HepG2 (cell line): ENCODE results near the gene WDHD1. TPM values are rescaled to one million over a fixed set of nuclear protein-coding genes. Genes with fewer than 3 reads are reported as not detected.

Experiments used
- ATAC-seq: fragments of 200-7000 bp; cut with Tn5 transposase; 3 replicates; pipeline ENCODE4 v1.9.1; 2020; ENCODE audit warnings: mild to moderate bottlenecking, moderate library complexity
- BruUV-seq: library from RNA; stranded (reverse); fragments of 400-500 nt; replicated peaks from 2 replicates; lab custom pipeline; 2021; lab: Mats Ljungman, UMichigan
- CTCF ChIA-PET: fragments of 300-600 bp; formaldehyde crosslinking; extraction: SDS; loops from one replicate; lab custom pipeline; 2021; ENCODE audit warnings: low total read pairs, inconsistent platforms, low intra/inter-chr PET ratio; lab: Yijun Ruan, JAX
- POLR2A ChIA-PET: fragments of 350-600 bp; sonication (Branson Sonifier 250); formaldehyde crosslinking; loops from one replicate; lab custom pipeline; 2020; ENCODE audit warnings: antibody characterized with exemption, inconsistent platforms; lab: Yijun Ruan, JAX
- DNase-seq: peaks from one replicate; pipeline ENCODE4 v3.0.0-alpha.2; 2015; ENCODE audit warnings: low spot score
- FAIRE-seq: peaks from 3 replicates; lab custom pipeline; 2011; peaks lifted over from hg19 to GRCh38; lab: Jason Lieb, UNC
- H2AFZ ChIP-seq: one replicate; pipeline ENCODE4 v1.6.1; 2011; ENCODE audit warnings: low read length, inconsistent platforms
- H3K27ac ChIP-seq: fragments of 300-600 bp; 3 replicates; pipeline ENCODE4 v1.8.0; 2011; ENCODE audit warnings: mixed run types, mild to moderate bottlenecking, mixed read lengths, low read length, inconsistent platforms; ENCODE audit not compliant: insufficient read depth; ENCODE audit errors: extremely low read length
- H3K27me3 ChIP-seq, 2 experiments: fragments of 200-600 bp in 1 of 2; 2 replicates in 1 of 2; 3 replicates in 1 of 2; pipeline versions ENCODE4 v1.6.0 to v1.8.0; 2011; ENCODE audit warnings: low read length in 2 of 2, mild to moderate bottlenecking in 2 of 2, moderate library complexity in 2 of 2, inconsistent platforms in 1 of 2; ENCODE audit not compliant: insufficient read depth in 2 of 2, control insufficient read depth in 1 of 2
- H3K36me3 ChIP-seq, 2 experiments: fragments of 200-600 bp in 1 of 2; replicated peaks in 1 of 2; 2 replicates in 1 of 2; 3 replicates in 1 of 2; pipeline versions ENCODE4 v1.5.1 to v1.8.0; 2011; ENCODE audit warnings: low read length in 2 of 2, inconsistent platforms in 1 of 2; ENCODE audit not compliant: insufficient read depth in 2 of 2, control insufficient read depth in 1 of 2
- H3K4me1 ChIP-seq: 2 replicates; pipeline ENCODE4 v1.5.1; 2012; ENCODE audit warnings: low read length, inconsistent platforms; ENCODE audit not compliant: insufficient read depth
- H3K4me2 ChIP-seq: 2 replicates; pipeline ENCODE4 v1.6.0; 2011; ENCODE audit warnings: low read depth, low read length, inconsistent platforms
- H3K4me3 ChIP-seq, 3 experiments: fragments of 200-600 bp in 1 of 3; sonication (generic), shearing (Covaris generic) in 1 of 3; replicated peaks in 1 of 3; 2 replicates each; pipeline ENCODE4 v1.5.1; 2011 to 2016; ENCODE audit warnings: low read length in 3 of 3, inconsistent platforms in 2 of 3, low read depth in 2 of 3, mild to moderate bottlenecking in 2 of 3, control low read depth in 1 of 3, mixed read lengths in 1 of 3; ENCODE audit not compliant: insufficient read depth in 1 of 3
- H3K79me2 ChIP-seq: one replicate; pipeline ENCODE4 v1.6.1; 2011; ENCODE audit warnings: low read length, inconsistent platforms; ENCODE audit not compliant: insufficient read depth
- H3K9ac ChIP-seq: 2 replicates; pipeline ENCODE4 v1.6.0; 2011; ENCODE audit warnings: mild to moderate bottlenecking, low read depth, low read length, inconsistent platforms; ENCODE audit not compliant: insufficient read depth
- H3K9me3 ChIP-seq: 2 replicates; pipeline ENCODE4 v1.5.1; 2012; ENCODE audit warnings: mild to moderate bottlenecking, low read length
- H4K20me1 ChIP-seq: 2 replicates; pipeline ENCODE4 v1.6.0; 2011; ENCODE audit warnings: inconsistent platforms, mild to moderate bottlenecking, low read length, moderate library complexity; ENCODE audit not compliant: insufficient read depth
- GATAD2A ChIP-seq: IDR thresholded peaks from 2 replicates; pipeline ENCODE4 v1.6.1; 2016
- KDM5A ChIP-seq: fragments of 200-600 bp; sonication (generic); IDR thresholded peaks from 2 replicates; pipeline ENCODE4 v1.7.0; 2018; ENCODE audit warnings: antibody characterized with exemption, mild to moderate bottlenecking, low read length, borderline replicate concordance
- PCBP2 ChIP-seq: fragments of 200-400 bp; formaldehyde crosslinking; optimal IDR thresholded peaks from 2 replicates; pipeline ENCODE3; 2018; ENCODE audit warnings: low read length, low read depth; ENCODE audit not compliant: poor library complexity, severe bottlenecking
- THRA ChIP-seq: sonication (generic); formaldehyde crosslinking; IDR thresholded peaks from 2 replicates; pipeline ENCODE4 v1.4.0; 2020; ENCODE audit warnings: missing genetic modification reagents, borderline replicate concordance
- ZNF124 ChIP-seq: sonication (generic); formaldehyde crosslinking; IDR thresholded peaks from 2 replicates; pipeline ENCODE4 v1.4.0; 2020; ENCODE audit warnings: missing genetic modification reagents
- ZNF570 ChIP-seq: sonication (generic); formaldehyde crosslinking; IDR thresholded peaks from 2 replicates; pipeline ENCODE4 v1.4.0; 2020; ENCODE audit warnings: mild to moderate bottlenecking, missing genetic modification reagents, borderline replicate concordance
- ZNF747 ChIP-seq: sonication (generic); formaldehyde crosslinking; IDR thresholded peaks from 2 replicates; pipeline ENCODE4 v1.8.1; 2023; ENCODE audit warnings: missing genetic modification reagents, mild to moderate bottlenecking, borderline replicate concordance
- ZNF75D ChIP-seq: sonication (generic); formaldehyde crosslinking; IDR thresholded peaks from 2 replicates; pipeline ENCODE4 v1.8.1; 2023; ENCODE audit warnings: missing genetic modification reagents, mild to moderate bottlenecking, borderline replicate concordance
- WGBS: methylation state at CpG from one replicate; pipeline ENCODE4 v1.1.6; 2017; ENCODE audit warnings: low lambda C conversion rate; 5-methylcytosine and 5-hydroxymethylcytosine counted together
- in situ Hi-C: cut with HindIII; loops from 2 replicates; pipeline ENCODE4 v1.10.0; 2017; ENCODE audit warnings: low pct_unique_long_range_greater_than_20kb; ENCODE audit not compliant: extremely low pct_ligation_motif_present
- intact Hi-C: fragments of 100-400 bp; cut with micrococcal nuclease; formaldehyde crosslinking; loops from one replicate; pipeline ENCODE4 v1.10.0; 2022; ENCODE audit not compliant: unreplicated experiment
- polyA plus RNA-seq, 8 experiments: library from polyadenylated mRNA; depleted of rRNA in 3 of 8; stranded (reverse) in 7 of 8; unstranded in 1 of 8; fragments of >200 nt; fragmentation: Illumina TruSeq in 4 of 8; extraction: Trizol in 4 of 8; gene quantifications; 2 replicates each; pipeline versions ENCODE4 v1.2.1 to v1.2.3, GENCODE V29; 2011 to 2016; ENCODE audit warnings: low read depth in 4 of 8, missing spikeins in 1 of 8, mixed read lengths in 1 of 8; ENCODE audit not compliant: insufficient read depth in 1 of 8
- total RNA-seq, 5 experiments: library from RNA; depleted of rRNA; stranded (reverse); fragments of >200 nt; fragmentation: Illumina TruSeq; extraction: Trizol; gene quantifications; 2 replicates each; pipeline ENCODE4 v1.2.3, GENCODE V29; 2016; ENCODE audit warnings: low read depth in 1 of 5

Gene WDHD1
- total and polyA plus RNA-seq, 2 of the 13 experiments (the other 11 are each of a cell fraction or from before 2014, with no cell fraction given): 5.5 to 27.5 TPM

- TF ChIP-seq PCBP2: no peak
- TF ChIP-seq ZNF75D (CRISPR knock-in tag): no peak
- TF ChIP-seq KDM5A: 0 out of 2 replicates have a peak, but pooled peaks have one; percentile 5
- 0 out of 2 replicates have a peak, but pooled peaks have one; percentile 3 for TF ChIP-seq GATAD2A
- TF ChIP-seq THRA (CRISPR knock-in tag): no peak
- TF ChIP-seq ZNF570 (CRISPR knock-in tag): no peak
- TF ChIP-seq ZNF124 (CRISPR knock-in tag): no peak
- TF ChIP-seq ZNF747 (CRISPR knock-in tag): no peak
- TF ChIP-seq, all 625 proteins: peak for 2
- in situ Hi-C loops (no loop called here), intact Hi-C loops (no loop called here)
- CTCF ChIA-PET: no interaction called here
- no peaks in the 10 kb centered on the region for H3K9me3 ChIP-seq
- H3K4me2 ChIP-seq: peak overlapping the region; percentile 72
- POLR2A ChIA-PET: interaction anchor here (0.8 to 3.0 kb wide), 7 partner anchors 8 to 51 kb away, joined by 3 to 47 read pairs (median 14); partner anchors contain the start of genes SOCS4 and WDHD1
- DNase-seq: no peak
- no peak for ATAC-seq
- 3% methylated on average over 14 of the region's 14 CpGs for WGBS
- no peaks in the 10 kb centered on the region; a peak in 1 of 5 replicates for H3K27me3 ChIP-seq
- H3K79me2 ChIP-seq: peaks cover 52% of the 10 kb centered on the region
- H3K9ac ChIP-seq: peak overlapping the region; percentile 100
- H3K4me3 ChIP-seq: peak overlapping the region; percentile 76 to 99 (median 94)
- peaks cover 0 to 3% of the 10 kb centered on the region in 2 experiments; a peak in 3 of 5 replicates for H3K36me3 ChIP-seq
- no peak overlapping the region for H2AFZ ChIP-seq
- H4K20me1 ChIP-seq: peaks cover 33% of the 10 kb centered on the region
- no peak for FAIRE-seq
- BruUV-seq: TSS peak; percentile 60
- peak overlapping the region; percentile 99 for H3K27ac ChIP-seq
- H3K4me1 ChIP-seq: peaks cover 46% of the 10 kb centered on the region
These were observed 25.5 kb upstream of the WDHD1 start for GRCh38 chr14:55052269-55052930.
